Breast epithelium (tissue), 3 donors: Measurements from ENCODE around the gene DEGS1.

ENCODE experiments used
- POLR2A ChIP-seq: fragments of 450-650 bp; IDR thresholded peaks from one replicate; pipeline ENCODE4 v1.6.1; 2016; ENCODE audit warnings: antibody characterized with exemption, mild to moderate bottlenecking, moderate library complexity
- TF ChIP-seq, protein P1 (sequence below), 3 donors: fragments of 450-650 bp; IDR thresholded peaks; one replicate each; pipeline ENCODE4 v1.5.1; 2016 to 2017; ENCODE audit warnings: antibody characterized with exemption in 3 of 3, mild to moderate bottlenecking in 3 of 3, moderate library complexity in 3 of 3

DNA sequence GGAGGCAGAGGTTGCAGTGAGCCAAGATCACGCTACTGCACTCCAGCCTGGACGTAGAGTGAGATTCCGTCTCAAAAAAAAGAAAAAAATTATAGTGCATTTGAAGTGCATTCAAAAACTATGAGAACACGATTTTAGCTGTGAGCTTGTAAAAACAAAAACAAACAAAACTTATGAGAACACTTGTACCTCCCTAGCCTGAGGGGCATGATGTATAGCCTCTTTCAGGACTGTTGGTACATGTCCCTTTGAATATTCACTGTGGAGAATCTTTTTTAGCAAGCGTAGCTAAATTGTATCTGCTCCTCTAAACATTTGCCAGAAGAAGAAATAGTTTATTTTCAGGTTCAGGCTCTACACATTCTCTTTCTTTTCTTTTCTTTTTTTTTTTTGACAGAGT is 9.5 kb upstream of the DEGS1 start:
- TF ChIP-seq, protein P1, sequence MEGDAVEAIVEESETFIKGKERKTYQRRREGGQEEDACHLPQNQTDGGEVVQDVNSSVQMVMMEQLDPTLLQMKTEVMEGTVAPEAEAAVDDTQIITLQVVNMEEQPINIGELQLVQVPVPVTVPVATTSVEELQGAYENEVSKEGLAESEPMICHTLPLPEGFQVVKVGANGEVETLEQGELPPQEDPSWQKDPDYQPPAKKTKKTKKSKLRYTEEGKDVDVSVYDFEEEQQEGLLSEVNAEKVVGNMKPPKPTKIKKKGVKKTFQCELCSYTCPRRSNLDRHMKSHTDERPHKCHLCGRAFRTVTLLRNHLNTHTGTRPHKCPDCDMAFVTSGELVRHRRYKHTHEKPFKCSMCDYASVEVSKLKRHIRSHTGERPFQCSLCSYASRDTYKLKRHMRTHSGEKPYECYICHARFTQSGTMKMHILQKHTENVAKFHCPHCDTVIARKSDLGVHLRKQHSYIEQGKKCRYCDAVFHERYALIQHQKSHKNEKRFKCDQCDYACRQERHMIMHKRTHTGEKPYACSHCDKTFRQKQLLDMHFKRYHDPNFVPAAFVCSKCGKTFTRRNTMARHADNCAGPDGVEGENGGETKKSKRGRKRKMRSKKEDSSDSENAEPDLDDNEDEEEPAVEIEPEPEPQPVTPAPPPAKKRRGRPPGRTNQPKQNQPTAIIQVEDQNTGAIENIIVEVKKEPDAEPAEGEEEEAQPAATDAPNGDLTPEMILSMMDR (IDR thresholded peaks at IDR 0.05), result no peak
- no peak for TF ChIP-seq POLR2A
